Skeletal muscle cell (primary cell): ENCODE measurements around the gene MED13L.

Experiments
- DNase-seq: peaks from one replicate; pipeline ENCODE4 v3.0.0-alpha.2; 2010; ENCODE audit warnings: low read depth
- H3K4me3 ChIP-seq: 2 replicates; pipeline ENCODE4 v1.5.1; 2011; ENCODE audit warnings: low read depth, mild to moderate bottlenecking, control low read depth, low read length, moderate library complexity

Gene MED13L

DNA sequence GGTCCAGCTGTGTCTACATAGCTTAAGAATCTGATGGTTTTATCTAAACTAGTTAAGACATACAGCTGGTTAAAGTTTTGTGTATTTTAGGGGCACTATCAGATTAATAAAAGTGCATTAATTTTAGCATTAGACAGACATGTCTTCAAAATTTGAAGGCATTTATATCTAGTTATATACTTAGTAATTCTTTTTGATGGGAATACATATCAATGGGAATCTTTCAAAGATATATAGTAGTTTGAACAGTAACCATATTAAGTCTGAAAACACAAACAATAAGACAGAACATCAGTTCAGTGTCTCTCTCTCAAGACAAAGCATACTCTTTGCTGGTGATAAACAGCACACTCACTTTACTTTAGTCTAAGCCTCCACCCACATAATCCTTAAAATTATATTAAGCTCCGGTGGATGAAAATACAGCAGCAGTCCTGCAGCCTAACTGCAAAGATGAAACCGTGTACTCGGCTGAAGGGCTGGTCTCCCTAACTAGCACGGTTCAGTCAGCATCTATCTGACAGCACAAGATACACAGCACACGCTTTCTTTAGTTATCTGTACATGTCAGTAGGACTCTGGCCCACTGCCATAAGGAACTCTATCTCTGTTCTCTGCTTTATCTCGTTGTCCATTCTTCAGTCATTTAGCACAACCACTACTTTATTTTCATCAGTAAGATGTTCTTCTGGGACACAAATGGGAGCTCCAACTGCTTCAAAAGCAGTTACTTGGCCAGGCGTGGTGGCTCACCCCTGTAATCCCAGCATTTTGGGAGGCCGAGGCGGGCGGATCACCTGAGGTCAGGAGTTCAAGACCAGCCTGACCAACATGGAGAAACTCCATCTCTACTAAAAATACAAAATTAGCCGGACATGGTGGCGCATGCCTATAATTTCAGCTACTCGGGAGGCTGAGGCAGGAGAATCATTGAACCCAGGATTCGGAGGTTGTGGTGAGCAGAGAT is 80.5 kb downstream of the MED13L start:
- no peak overlapping the region for H3K4me3 ChIP-seq
- DNase-seq = no peak

DNA sequence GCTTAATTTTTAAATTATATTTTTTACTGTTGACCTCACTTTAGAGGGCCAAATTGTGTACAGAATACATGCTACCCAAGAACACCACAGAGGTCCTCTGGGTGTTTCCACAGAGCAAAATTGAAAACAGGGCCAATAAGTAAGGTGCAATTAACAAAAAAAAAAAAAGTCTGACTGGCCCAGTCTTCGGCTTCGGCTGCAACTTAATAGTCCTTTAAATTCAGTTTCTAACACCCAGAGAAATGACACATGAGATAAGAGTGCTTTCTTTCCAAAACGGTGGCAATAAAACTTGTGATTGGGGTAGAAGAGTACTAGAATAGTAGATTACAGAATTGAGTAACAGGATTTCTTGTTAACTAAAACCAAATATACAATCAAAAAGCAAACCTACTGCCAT is 81.3 kb downstream of the MED13L start:
- no peak for DNase-seq
- no peak overlapping the region for H3K4me3 ChIP-seq

DNA sequence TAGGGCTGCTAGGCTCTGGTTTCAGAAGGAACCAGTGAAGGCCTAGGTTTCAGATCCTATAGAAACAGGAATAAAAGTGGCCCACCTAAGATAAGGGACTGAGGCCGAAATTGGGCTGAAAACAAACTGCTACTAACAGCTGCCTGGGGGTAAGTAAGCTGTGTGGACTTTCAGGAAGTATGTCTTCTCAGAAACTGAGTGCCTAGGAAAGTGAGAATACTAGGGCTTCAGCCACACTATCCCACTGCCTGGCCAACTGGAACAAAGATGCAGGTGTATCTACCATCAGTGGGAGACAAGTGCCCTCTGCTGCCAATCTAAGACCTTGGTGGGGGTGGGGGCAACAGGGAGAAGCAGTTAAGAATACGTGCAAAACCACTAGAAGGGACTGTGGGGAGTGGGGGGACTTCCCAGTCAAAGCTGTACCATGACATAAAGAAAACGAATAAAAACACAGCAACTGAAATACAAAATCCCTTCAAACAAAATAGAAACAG is 82.5 kb downstream of the MED13L start:
- DNase-seq = no peak

DNA sequence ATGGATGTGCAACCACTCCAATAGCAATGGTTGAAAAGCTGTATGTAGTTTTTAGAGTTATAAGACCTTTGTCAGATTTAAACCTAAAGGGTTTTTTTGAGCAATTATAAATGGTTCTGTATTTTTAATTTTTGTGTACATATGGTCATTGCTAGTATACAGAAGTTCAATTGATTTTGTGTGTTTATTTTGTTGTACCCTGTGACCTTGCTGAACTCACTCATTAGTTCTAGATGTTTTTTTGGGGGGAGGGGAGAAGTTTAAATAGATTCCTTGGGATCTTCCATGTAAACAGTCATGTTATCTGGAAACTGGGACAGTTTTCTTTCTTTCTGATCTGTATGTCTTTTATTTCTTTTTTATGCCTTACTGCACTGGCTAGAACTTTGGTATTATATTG is 87.8 kb downstream of the MED13L start:
- no peak overlapping the region for H3K4me3 ChIP-seq
- DNase-seq = no peak

More for the DNA sequence above, 82.5 kb downstream of the MED13L start:
- no peak overlapping the region for H3K4me3 ChIP-seq

DNA sequence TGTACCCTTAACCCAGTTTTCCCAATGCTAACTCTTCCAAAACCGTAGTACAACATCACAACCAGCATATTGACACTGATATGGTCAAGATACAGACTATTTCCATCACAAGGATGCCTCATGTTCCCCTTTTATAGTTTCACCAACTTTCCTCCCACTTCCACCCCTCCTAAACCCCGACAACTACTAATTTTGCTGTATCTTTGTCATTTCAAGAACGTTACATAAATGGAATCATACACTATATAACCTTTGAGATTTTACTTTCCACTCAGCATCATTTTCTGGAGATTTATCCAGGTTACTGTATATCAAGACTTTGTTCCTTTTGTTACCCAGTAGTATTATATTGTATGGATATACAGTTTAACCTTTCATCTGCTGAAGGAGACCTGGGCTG is 88.9 kb downstream of the MED13L start:
- H3K4me3 ChIP-seq = no peak overlapping the region
- DNase-seq = no peak

DNA sequence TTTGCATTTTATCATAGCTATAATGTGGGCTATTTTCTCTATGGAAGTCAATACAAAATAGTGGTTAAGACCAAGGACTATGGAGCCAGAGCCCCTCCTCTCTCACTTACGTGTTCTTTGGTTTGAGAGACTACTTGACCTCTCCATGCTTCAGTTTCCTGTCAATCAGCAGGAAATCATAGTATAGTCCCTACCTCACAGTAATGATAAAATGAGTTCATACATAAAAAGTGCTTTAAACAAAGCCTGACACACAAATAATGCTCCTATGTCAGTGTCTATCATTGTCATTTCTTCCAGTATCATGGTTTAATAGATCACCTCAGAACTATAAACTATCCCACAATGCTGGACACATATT is 90.4 kb downstream of the MED13L start:
- no peak for DNase-seq
- no peak overlapping the region for H3K4me3 ChIP-seq

DNA sequence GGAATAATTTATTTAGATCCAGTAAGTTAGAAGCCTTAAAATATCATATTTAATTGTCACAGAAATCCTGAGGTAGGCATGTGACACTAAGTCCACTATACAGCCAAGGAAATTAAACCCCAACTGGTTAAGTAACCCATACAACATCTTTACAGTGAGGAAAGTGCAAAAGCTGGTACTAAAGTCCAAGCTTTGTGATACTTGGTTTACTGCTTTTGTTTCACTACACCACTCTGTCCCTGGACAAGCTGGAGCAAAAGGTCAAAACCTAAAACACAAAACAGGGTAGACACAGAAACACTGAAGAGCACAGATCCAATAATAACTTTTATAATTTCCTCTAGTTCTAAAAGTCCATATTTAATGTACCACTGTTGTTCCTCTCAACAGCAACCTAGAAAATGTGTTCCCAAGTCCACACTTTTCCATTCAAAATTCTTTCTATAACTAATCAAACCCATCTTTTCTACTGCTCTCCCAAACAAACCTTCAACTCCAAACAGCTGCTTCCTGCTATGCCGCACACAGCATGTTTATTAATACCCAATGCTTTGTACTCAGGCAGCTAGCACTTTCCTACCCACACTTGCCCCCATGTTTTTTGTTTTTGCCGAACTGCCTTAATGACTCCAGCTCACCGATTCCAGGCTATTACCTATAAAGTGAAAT is 90.9 kb downstream of the MED13L start:
- no peak overlapping the region for H3K4me3 ChIP-seq
- no peak for DNase-seq

DNA sequence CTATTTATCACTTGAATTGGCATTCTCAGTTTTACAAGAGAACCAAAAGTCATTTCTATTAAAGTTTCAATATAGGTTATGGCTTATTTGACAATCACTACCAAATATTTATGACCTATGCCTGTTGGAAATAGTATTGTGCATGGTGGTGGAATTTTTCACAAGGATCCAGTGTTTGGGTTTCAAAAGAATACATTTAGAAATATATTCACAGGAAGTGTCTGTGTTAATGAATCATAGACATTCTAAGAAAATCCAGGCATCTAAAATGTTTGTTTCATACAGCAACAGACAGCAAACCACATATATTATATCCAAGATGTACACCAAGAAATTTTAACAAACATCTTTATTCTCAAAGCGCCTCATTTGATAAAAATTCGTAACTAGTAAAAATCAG is 92.7 kb downstream of the MED13L start:
- H3K4me3 ChIP-seq = no peak overlapping the region
- no peak for DNase-seq

DNA sequence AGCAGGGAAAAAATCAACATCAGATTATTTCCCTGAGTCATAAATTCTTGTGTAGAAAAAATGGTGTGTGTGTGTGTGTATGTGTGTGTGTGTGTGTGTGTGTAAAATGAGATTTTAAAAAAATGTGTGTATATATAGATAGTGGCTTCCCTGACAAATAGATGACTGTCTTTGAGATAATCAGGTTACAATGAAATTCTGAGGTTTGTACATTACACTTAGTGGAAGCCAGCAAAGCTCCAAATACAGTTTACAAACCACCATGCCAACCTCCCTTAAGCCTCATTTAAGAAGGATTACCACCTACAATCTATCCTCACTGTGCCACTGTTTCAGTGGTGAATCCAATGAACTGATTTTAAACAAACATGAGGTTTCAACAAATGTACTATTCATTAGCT is 93.8 kb downstream of the MED13L start:
- H3K4me3 ChIP-seq = no peak overlapping the region
- DNase-seq = no peak

DNA sequence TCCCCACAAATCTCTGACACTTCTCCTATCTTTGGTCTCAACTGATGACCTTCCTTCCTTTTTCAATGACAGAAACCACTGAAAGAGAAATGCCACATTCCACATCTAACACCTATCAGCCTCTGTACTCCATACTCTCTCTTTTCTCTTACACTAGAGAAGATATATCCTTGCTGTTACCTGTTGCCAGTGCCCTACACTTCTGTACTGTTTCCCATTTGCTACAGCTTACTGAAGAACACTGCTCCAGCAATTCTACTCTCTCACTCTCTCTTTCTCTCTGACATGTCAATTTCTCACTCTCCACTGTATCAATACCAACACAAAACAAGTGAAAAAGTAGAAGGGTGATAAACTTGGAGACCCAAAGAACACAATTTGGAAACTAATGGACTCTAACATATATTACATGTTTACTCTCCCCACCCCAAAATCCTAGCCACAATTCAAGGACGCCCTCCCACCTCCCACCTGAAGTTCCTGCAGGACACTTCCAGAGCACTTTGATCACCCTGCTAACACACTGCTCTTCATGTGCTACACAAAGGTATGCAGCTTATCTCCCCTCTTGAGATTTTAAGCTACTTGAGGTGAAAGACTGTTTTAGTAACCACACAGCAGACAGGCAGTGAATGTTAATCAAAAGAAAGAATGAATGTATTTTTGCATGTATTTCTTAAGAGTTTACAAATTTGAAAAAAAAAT is 95.0 kb downstream of the MED13L start:
- H3K4me3 ChIP-seq = no peak overlapping the region
- no peak for DNase-seq

DNA sequence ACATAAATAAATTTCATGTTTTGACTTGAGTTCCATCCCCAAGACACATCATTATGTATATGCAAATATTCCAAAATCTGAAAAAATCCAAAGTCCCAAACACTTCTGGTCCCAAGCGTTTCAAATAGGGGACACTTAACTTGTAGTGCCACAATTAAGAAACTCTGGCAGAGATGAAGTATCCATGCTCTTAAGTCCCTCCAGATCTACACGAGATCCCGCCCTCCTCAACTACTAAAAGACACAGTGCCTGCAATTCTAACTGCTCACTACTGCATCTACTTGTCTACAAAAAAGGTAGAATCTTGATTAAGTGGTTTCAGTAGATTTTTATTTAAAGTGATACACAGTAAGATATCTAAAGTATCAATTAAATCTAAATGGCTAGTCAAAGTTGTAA is 97.0 kb downstream of the MED13L start:
- H3K4me3 ChIP-seq = no peak overlapping the region
- DNase-seq = no peak

DNA sequence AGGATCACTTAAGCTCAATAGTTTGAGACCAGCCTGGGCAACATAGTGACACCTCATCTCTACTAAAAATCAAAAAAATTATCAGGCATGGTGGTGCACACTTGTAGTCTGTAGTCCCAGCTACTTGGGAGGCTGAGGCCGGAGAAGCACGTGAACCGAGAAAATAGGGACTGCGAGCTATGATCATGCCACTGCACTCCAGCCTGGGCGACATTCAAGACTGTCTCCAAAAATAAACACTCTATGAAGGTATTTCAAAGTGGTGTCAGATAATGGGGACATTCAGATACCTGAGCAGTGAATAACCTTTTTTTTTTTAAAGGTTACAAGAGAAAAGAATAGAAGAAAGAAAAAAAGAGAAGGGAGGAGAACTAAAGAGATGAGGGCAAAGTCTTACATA is 98.1 kb downstream of the MED13L start:
- H3K4me3 ChIP-seq = no peak overlapping the region
- DNase-seq = no peak

DNA sequence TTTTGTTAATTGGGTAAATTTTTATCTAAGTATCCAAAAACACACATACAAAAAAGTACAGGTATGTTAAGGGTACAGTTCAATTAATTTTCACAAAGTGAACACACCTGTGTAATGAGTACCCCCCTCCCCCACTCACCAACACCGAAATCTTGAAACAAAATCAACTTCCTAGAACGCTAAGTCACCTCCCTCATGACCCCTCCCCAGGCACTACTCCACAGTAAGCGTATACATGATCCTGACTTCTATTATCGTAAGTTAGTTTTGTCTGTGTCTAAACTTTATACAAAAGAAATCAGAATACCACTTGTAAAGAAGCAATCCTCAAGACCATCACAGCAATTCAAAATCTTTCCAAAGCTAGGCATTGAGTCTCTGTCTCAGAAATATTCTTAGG is 100.5 kb downstream of the MED13L start:
- DNase-seq = no peak

DNA sequence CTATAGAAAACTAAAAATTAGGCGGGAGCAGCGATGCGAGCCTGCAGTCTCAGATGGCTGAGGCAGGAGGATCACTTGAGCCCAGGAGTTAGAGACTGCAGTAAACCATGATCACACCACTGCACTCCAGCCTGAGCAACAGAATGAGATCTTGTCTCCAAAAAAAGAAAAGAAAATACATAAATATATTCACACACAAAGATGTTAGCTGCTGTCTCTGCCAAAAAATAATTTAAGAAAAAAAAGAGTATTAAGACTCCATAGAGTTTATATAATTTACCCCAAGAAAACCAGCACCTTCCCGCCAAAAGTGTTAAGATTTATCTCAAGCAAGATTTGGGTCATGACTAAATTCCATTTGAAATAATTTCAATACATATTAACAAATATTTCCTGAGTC is 102.6 kb downstream of the MED13L start:
- DNase-seq = no peak
- no peak overlapping the region for H3K4me3 ChIP-seq

More for the DNA sequence above, 100.5 kb downstream of the MED13L start:
- H3K4me3 ChIP-seq = no peak overlapping the region

DNA sequence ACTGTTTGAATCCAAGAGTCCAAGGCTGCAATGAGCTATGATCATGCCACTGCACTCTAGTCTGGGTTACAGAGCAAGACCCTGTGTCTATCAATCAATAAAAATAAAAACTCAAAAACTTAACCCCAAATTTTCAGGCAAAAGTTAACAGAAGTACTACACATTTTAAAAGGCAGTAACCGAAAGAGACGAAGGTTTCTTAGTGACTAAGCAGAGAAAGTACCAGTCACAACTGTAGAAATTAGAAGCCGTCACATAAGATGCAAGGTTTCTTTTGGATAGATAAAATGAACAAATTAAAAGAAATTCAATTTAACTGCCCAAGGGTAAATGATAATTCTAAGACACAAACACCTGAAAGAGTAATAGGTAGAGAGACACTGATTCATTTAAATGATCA is 103.5 kb downstream of the MED13L start:
- no peak overlapping the region for H3K4me3 ChIP-seq
- DNase-seq = no peak

DNA sequence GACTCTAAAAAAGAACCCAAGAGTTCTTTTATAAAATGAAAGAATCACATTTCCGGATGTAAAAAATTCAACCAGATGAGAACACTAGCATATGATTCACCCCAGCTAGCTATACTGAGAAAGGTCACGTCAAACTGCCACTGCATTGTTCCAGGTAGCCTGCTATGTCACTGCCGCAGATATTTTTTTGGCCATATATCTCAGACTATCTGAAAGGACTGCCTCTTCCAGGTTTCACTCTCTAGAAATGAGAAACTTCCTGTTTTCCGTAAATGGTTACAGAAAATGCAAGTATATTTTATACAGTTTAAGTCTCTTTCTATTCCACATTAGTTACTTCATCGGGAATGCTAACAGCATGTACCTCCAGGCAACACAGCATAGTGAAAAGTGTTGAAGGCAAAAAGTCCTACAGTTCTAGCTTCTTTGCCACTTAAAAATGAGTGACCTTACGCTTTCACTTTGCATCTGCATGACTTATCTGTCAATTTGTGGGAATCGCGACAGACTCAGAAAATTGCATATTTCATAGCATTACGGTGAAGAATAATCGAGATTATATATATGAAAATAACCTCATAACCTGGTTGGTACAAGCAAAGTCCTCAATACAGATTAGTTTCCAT is 105.2 kb downstream of the MED13L start:
- no peak for DNase-seq
- H3K4me3 ChIP-seq = no peak overlapping the region

DNA sequence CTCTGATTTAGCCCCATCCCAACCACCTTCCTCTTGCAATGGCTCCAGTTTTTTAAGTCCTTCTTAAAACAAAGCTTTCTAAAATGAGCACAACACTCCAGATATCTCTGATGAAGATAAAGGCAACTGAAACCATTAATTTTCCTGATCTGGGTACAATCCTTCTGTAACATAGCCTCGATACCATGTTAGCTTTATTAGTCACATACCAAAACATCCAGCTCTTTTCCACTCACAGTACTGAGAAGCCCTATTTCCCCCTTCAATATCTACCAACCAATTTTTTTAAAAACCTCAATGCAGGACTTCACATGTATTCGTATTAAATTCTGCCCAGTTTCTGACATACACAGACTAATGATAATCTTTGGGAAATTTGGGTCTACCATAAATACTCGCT is 105.9 kb downstream of the MED13L start:
- H3K4me3 ChIP-seq = no peak overlapping the region

DNA sequence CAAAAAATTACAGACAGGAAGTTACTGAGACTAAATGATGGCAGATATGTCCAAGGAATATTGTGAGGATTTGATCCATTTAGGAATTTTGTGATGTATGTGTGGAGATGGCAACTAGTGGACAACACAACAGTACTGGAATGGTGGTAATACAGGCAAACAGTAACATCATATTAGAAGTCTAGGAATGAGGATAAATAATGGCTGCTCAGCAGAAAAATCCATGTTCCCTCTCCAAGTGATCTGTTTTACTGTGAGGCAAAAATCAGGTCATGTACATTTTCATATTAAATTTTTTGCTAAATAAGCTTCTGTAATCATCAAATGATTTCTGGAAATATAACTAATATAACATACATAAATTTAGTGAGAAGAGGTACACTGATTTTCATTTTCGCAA is 108.4 kb downstream of the MED13L start:
- H3K4me3 ChIP-seq = no peak overlapping the region
- DNase-seq = no peak

More for the DNA sequence above, 105.9 kb downstream of the MED13L start:
- no peak for DNase-seq

DNA sequence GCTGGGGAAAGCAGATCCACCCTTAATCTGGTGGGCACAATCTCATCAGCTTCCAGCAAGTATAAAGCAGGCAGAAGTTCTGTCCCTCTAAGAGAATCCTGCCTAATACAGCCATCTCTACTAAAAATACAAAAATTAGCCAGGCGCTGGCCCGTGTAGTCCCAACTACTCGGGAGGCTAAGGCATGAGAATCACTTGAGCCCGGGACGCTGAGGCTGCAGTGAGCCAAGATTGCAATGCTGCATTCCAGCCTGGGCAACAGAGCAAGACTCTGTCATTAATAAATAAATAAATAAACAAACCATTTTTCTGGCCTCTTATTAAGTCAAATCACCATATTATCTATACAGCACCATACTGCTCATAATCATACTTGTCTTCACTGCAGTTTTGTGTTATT is 111.2 kb downstream of the MED13L start:
- no peak overlapping the region for H3K4me3 ChIP-seq
- DNase-seq = no peak

DNA sequence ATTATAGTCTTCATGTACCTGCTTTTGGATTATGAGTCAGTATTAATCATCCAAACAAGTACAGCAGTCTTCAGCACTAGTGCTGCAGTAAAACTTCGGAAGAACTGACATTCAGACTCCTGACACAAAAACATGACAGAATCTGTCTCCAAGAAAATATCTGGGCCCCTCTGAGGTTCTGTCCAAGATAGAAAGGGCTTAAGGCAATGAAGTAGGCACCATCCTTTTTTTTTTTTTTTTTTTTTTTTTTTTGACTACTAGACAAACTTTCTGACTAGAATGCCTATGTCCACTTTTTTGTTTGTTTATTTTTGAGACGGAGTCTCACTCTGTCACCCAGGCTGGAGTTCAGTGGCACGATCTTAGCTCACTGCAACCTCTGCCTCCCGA is 112.5 kb downstream of the MED13L start:
- H3K4me3 ChIP-seq = no peak overlapping the region
- DNase-seq = no peak
